OCI-M2 (cell line): ENCODE results near the gene DAP3.
A peak's percentile ranks its signal among the peaks of the same experiment; 100 is the strongest.
"Not testable (repeated sequence)": the region's sequence is repeated elsewhere in the genome, so short reads cannot be mapped to it uniquely, and the experiment has no call there.

ENCODE experiments used
- DNase-seq: peaks from one replicate; lab custom pipeline; 2025; ENCODE audit not compliant: unreplicated experiment; lab: John Stamatoyannopoulos, UW

DAP3 gene

DNA sequence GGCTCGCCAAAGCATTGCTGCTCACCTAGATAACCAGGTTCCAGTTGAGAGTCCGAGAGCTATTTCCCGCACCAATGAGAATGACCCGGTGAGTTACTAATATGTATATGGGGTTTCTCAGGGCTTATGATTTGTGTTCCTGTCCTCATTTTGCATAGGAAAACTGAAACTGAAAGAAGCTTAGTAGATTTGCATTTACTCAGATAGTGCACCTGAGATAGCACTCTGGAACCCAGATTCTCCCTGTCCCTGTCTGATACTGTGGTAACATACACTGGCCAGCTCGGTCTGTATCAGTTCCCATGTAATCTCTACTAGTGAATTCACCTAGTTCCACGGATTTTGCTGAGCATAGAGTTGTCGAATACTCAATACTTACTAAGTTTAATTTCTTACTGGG lies 28.1 kb downstream of the DAP3 start:
- no peak for DNase-seq

DNA sequence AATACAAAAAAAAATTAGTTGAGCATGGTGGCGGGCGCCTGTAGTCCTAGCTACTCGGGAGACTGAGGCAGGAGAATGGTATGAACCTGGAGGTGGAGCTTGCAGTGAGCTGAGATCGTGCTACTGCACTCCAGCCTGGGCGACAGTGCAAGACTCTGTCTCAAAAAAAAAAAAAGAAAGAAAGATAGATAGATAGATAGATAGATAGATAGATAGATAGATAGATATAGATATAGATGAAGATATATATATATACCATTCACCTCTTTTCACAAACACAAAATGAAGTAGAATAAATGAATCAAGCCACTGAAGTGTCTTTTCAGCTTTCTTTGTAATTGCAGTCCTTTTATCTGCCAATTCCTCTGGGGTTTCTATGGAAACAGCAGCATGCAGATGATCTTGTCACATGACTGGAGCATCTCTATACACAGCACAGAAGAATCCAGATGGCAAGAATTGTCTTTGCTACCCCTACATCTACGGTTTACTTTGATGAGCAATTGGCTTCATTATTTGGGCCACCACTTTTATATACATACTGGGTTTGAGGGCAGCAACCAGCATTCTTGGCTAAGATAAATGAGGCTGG lies 29.7 kb downstream of the DAP3 start:
- not testable (repeated sequence) for DNase-seq

- no peak for DNase-seq
Observed at GRCh38 chr1:155719703-155720102, 30.8 kb downstream of the DAP3 start.

GRCh38 chr1:155725142-155725541 lies 36.3 kb downstream of the DAP3 start:
- DNase-seq = no peak

DNA sequence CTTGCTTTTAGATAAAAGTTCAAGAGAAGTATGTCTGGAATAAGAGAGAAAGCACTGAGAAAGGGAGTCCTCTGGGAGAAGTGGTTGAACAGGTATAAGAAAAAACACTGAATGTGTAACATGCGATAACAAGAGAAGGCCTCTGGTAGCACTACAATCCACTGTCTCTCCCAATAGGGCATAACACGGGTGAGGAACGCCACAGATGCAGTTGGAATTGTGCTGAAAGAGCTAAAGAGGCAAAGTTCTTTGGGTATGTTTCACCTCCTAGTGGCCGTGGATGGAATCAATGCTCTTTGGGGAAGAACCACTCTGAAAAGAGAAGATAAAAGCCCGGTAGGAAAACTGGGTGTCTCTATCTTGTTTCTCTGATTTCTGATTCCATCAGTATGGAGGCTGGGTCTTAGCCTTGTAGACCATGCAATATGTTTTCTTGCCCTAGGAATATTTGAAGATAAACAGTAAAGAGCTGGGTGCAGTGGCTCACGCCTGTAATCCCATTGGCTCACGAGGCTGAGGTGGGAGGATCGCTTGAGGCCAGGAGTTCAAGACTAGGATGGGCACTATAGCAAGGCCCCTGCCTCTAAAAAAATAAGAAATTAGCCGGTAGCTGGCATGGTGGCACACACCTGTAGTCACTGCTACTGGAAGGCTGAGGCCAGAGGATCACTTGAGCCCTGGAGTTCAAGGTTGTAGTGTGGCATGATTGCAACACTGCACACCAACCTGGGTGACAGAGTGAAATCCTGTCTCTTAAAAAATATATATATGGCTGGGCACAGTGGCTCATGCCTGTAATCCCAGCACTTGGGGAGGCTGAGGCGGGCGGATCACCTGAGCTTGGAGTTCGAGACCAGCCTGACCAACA lies 40.4 kb downstream of the DAP3 start:
- no peak for DNase-seq

- no peak for DNase-seq
Observed at GRCh38 chr1:155740995-155741394, 52.1 kb downstream of the DAP3 start.

- no peak for DNase-seq
Observed at GRCh38 chr1:155741908-155742307, 53.0 kb downstream of the DAP3 start.

- no peak for DNase-seq
Observed at GRCh38 chr1:155744711-155745283, 55.9 kb downstream of the DAP3 start.

GRCh38 chr1:155745284-155746228 lies 56.7 kb downstream of the DAP3 start:
- DNase-seq = peak; percentile 65

- DNase-seq = not testable (repeated sequence)
Observed at GRCh38 chr1:155747586-155747985, 58.7 kb downstream of the DAP3 start.

DNA sequence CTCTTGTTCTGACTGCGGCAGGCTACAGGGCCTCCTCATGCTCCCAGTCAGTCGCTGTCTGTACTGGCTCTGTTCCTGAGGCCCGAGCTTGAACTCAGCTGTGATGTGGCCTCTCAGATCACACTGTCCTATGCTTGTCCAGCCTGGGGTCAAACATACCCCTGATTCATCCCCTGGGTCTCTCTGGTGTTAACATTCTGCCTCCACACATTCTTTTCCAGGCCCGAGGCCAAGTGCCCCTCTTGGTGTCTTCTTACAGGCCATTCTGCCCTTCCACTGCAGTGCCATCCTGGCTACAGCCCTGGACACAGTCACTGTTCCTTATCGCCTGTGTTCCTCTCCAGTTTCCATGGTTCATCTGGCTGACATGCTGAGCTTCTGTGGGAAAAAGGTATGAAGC lies 59.2 kb downstream of the DAP3 start:
- DNase-seq = not testable (repeated sequence)

- not testable (repeated sequence) for DNase-seq
Observed at GRCh38 chr1:155759017-155759416, 70.1 kb downstream of the DAP3 start.

GRCh38 chr1:155759966-155760630 lies 71.2 kb downstream of the DAP3 start:
- DNase-seq = no peak

- no peak for DNase-seq
Observed at GRCh38 chr1:155760751-155761475, 72.0 kb downstream of the DAP3 start.

DNA sequence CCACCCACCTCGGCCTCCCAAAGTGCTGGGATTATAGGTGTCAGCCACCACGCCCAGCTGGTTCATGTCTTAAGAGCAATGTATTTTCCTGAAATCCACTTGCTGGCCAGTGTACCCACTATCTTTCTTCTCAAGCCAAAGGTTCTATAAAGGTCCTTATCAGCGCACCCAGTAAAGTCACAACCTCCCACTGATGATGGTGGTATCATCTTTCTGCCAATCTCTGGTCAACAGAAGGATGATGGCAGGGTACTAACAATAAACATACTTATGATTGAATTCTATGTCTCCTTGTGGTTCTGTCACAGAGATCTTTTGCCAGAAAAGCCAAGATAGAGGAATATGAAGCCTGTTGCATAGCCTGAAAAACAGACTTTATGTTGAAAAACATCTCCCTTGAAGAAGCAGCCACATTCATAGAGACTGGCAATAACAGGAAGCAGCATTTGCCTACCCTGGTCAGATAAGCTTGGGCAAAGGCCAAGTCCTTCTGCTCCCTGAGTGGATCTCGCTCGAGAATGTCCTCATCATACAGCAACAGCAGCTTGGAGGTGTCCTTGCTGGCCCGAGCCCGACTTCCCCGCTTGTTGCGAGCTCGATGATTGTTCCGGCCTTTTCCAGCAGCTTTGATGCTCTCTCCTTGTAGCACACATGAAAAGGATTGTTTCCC lies 73.0 kb downstream of the DAP3 start:
- peak; percentile 22 for DNase-seq

DNA sequence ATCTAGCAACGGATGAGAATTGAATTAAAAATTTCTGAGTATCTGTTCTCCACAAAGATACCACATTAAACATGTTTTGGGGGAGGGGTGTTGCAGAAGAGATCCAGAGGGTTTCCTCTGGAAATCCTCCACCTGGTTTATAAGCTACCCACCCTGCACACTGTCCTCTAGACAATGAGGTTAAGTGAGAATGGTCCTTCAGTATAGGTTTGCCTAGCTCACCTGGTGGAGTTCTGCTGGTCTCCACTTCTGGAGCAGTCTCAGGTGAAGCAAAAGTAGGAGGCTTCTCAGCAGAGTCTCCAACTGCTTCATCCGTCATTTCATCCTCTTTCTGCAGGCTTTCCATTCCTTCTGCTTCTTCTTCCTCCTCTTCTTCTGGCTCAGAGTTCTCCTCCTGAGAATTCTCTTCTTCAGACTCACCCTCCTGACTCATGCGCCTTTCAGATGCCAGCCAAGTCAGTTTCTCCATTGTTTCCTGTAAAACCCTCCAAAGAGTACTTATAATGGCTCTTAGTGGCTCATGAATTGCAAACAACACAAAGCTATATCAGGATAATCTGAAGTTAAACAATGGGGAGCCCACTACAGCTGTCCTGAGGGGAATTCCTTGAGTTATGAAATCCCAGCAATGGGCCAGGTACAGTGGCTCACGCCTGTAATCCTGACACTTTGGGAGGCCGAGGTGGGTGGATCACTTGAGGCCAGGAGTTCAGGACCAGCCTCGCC lies 74.4 kb downstream of the DAP3 start:
- DNase-seq = not testable (repeated sequence)

GRCh38 chr1:155763989-155764388 lies 75.1 kb downstream of the DAP3 start:
- peak; percentile 7 for DNase-seq

GRCh38 chr1:155767399-155767989 lies 78.6 kb downstream of the DAP3 start:
- not testable (repeated sequence) for DNase-seq
